CD4-positive, alpha-beta memory T cell (primary cell): ENCODE results near the gene PLG. TPM values are rescaled to one million over a fixed set of nuclear protein-coding genes. Genes with fewer than 3 reads are reported as not detected.
A peak's percentile ranks its signal among the peaks of the same experiment; 100 is the strongest.
"Not testable (repeated sequence)": the region's sequence is repeated elsewhere in the genome, so short reads cannot be mapped to it uniquely, and the experiment has no call there.

Experiments
- CTCF ChIA-PET: fragments of 350-600 bp; sonication (Branson Sonifier 250); formaldehyde crosslinking; loops from one replicate; lab custom pipeline; 2021; ENCODE audit warnings: inconsistent platforms; ENCODE audit not compliant: partially characterized antibody; lab: Charles Lee
- POLR2A ChIA-PET: fragments of 350-600 bp; sonication (Branson Sonifier 250); formaldehyde crosslinking; loops from one replicate; lab custom pipeline; 2021; ENCODE audit not compliant: partially characterized antibody; lab: Charles Lee
- DNase-seq, 5 donors: peaks; one replicate each; pipeline versions ENCODE4 v3.0.0 to v3.0.0-alpha.2; 2020 to 2022; ENCODE audit warnings: mixed read lengths in 1 of 5
- H3K27ac ChIP-seq: one replicate; pipeline ENCODE4 v1.7.0; 2013; ENCODE audit warnings: low read depth, low read length
- H3K27me3 ChIP-seq: 2 replicates; pipeline ENCODE4 v1.7.0; 2013; ENCODE audit warnings: mild to moderate bottlenecking, low read length, moderate library complexity; ENCODE audit not compliant: insufficient read depth
- H3K36me3 ChIP-seq: 2 replicates; pipeline ENCODE4 v1.7.0; 2013; ENCODE audit warnings: mild to moderate bottlenecking, low read length, moderate library complexity; ENCODE audit not compliant: insufficient read depth
- H3K4me1 ChIP-seq: 2 replicates; pipeline ENCODE4 v1.7.0; 2013; ENCODE audit warnings: mild to moderate bottlenecking, low read length, moderate library complexity; ENCODE audit not compliant: insufficient read depth
- H3K4me3 ChIP-seq, 2 donors: one replicate each; pipeline ENCODE4 v1.7.0; 2013; ENCODE audit warnings: low read length in 2 of 2, mild to moderate bottlenecking in 1 of 2
- H3K9me3 ChIP-seq, 2 donors: one replicate each; pipeline ENCODE4 v1.7.0; 2013; ENCODE audit warnings: low read length in 2 of 2, control low read depth in 1 of 2; ENCODE audit not compliant: control insufficient read depth in 1 of 2
- H3K27ac Mint-ChIP-seq, 7 donors: one replicate each; pipeline ENCODE4 v1.8.0; 2020 to 2021; ENCODE audit warnings: mixed read lengths in 7 of 7, mild to moderate bottlenecking in 6 of 7, inconsistent platforms in 3 of 7, moderate library complexity in 3 of 7
- H3K27me3 Mint-ChIP-seq, 2 donors: one replicate each; pipeline ENCODE4 v1.8.0; 2020 to 2021; ENCODE audit warnings: mixed read lengths in 2 of 2
- H3K36me3 Mint-ChIP-seq, 2 donors: one replicate each; pipeline ENCODE4 v1.8.0; 2020 to 2021; ENCODE audit warnings: mixed read lengths in 2 of 2, inconsistent platforms in 1 of 2, mild to moderate bottlenecking in 1 of 2
- H3K4me1 Mint-ChIP-seq, 4 donors: one replicate each; pipeline ENCODE4 v1.8.0; 2020 to 2021; ENCODE audit warnings: mixed read lengths in 4 of 4, mild to moderate bottlenecking in 1 of 4
- H3K4me3 Mint-ChIP-seq, 8 donors: one replicate each; pipeline ENCODE4 v1.8.0; 2020 to 2021; ENCODE audit warnings: mixed read lengths in 8 of 8, mild to moderate bottlenecking in 7 of 8, moderate library complexity in 6 of 8, inconsistent platforms in 3 of 8
- H3K9me3 Mint-ChIP-seq, 8 donors: one replicate each; pipeline ENCODE4 v1.8.0; 2020 to 2021; ENCODE audit warnings: mixed read lengths in 8 of 8, mild to moderate bottlenecking in 5 of 8, inconsistent platforms in 3 of 8, moderate library complexity in 1 of 8
- intact Hi-C: fragments of 100-400 bp; cut with micrococcal nuclease; formaldehyde crosslinking; loops from one replicate; pipeline ENCODE4 v1.15.1; 2023
- polyA plus RNA-seq, 2 donors: library from polyadenylated mRNA; unstranded; fragments of 300-500 nt; fragmentation: Illumina TruSeq; gene quantifications; one replicate each; pipeline ENCODE4 v1.2.3, GENCODE V29; 2021
- total RNA-seq, 2 experiments: library from RNA; stranded (reverse); gene quantifications; one replicate each; pipeline ENCODE4 v1.2.3, GENCODE V29; 2021

PLG gene
- total and polyA plus RNA-seq, 4 experiments from 2014 or later, result 0.69 to 0.73 TPM; not detected in 2

DNA sequence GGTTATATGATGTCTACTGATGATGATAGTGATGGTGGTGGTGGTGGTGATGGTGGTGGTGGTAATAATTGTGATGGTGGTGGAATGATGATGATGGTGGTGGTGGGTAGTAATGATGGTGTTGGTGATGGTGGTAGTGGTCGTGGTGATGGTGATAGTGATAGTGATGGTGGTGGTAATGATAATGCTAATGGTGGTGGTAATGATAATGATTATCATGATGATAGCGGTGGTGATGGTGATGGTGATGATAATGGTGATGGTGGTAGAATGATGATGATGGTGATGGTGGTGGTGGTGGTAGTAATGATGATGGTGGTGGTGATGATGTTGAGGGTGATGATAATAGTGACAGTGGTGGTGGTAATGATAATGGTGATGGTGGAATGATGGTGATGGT lies 33.5 kb upstream of the PLG start:
- CTCF ChIA-PET, result no interaction called here
- DNase-seq, result no peak
- Mint-ChIP-seq H3K27ac (no peak overlapping the region), H3K4me3 (no peak overlapping the region), H3K4me1 (peaks cover 0 to 3% (median 0%) of the 10 kb centered on the region in 4 donors), H3K9me3 (peaks cover 0 to 12% (median 4%) of the 10 kb centered on the region in 8 donors), H3K27me3 (peaks cover 4 to 7% of the 10 kb centered on the region in 2 donors), H3K36me3 (no peaks in the 10 kb centered on the region)
- Histone ChIP-seq H3K27me3 (no peaks in the 10 kb centered on the region), H3K27ac (no peak overlapping the region), H3K4me3 (no peak overlapping the region), H3K9me3 (no peaks in the 10 kb centered on the region), H3K36me3 (no peaks in the 10 kb centered on the region), H3K4me1 (no peaks in the 10 kb centered on the region)
- intact Hi-C loops, result no loop called here
- POLR2A ChIA-PET, result no interaction called here

DNA sequence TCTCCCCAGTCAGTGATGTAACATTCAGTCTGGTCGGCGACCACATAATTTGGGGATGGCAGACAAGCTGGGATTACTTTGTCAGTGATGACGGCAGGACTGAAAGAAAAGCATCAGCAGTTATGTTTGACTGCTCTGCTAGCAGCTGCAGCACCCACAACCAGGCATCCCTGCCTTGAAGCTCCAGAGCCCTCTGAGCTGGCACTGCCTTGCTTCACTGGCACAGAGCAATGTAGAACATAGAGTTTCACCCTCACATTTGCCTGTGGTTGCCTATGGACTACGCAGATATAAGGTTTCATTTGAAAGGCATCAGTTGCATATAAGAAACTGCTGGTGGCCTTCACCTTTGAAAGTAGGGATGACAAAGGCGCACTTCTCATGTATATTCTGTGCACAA lies 25.6 kb upstream of the PLG start:
- H3K27ac ChIP-seq, H3K27ac Mint-ChIP-seq, H3K36me3 ChIP-seq, H3K27me3 ChIP-seq, H3K4me3 Mint-ChIP-seq, H3K4me1 Mint-ChIP-seq, POLR2A ChIA-PET, H3K9me3 ChIP-seq, H3K4me3 ChIP-seq, H3K36me3 Mint-ChIP-seq, H3K27me3 Mint-ChIP-seq, intact Hi-C loops, CTCF ChIA-PET, DNase-seq, H3K4me1 ChIP-seq: not testable (repeated sequence)
- peaks cover 0 to 13% (median 5%) of the 10 kb centered on the region in 8 donors for H3K9me3 Mint-ChIP-seq

DNA sequence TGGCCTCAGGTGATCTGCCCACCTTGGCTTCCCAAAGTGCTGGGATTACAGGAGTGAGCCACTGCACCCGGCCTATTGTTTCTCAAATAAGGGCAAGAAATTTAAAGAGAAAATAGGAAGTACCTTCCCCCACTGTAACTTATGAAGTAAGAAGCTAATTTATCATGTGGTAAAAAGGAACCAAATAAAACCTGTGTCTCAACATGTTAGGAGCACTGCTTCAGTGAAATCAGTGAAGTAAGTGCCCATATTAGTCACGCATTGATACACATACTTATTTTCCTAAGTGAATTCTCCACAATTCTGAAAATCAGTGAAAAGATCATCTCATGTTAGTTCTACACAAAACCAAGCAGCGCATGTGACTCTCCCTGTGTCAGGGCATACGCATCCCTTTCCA lies 23.8 kb upstream of the PLG start:
- CTCF ChIA-PET, result interaction anchor here (1.0 kb wide), 1 partner anchor 19 kb away, joined by 3 read pairs; no protein-coding TSS in a partner anchor
- no peaks in the 10 kb centered on the region for H3K36me3 Mint-ChIP-seq
- no peak overlapping the region for H3K27ac ChIP-seq
- POLR2A ChIA-PET, result no interaction called here
- H3K4me3 Mint-ChIP-seq, result no peak overlapping the region
- no peaks in the 10 kb centered on the region for H3K27me3 ChIP-seq
- DNase-seq, result no peak
- H3K27me3 Mint-ChIP-seq, result peaks cover 7 to 9% of the 10 kb centered on the region in 2 donors
- no peak overlapping the region for H3K27ac Mint-ChIP-seq
- no peaks in the 10 kb centered on the region for H3K4me1 ChIP-seq
- H3K36me3 ChIP-seq, result no peaks in the 10 kb centered on the region
- H3K4me1 Mint-ChIP-seq, result no peaks in the 10 kb centered on the region
- no peak overlapping the region for H3K4me3 ChIP-seq
- H3K9me3 Mint-ChIP-seq, result peaks cover 0 to 3% (median under 1%) of the 10 kb centered on the region in 8 donors
- H3K9me3 ChIP-seq, result no peaks in the 10 kb centered on the region
- intact Hi-C loops, result no loop called here

DNA sequence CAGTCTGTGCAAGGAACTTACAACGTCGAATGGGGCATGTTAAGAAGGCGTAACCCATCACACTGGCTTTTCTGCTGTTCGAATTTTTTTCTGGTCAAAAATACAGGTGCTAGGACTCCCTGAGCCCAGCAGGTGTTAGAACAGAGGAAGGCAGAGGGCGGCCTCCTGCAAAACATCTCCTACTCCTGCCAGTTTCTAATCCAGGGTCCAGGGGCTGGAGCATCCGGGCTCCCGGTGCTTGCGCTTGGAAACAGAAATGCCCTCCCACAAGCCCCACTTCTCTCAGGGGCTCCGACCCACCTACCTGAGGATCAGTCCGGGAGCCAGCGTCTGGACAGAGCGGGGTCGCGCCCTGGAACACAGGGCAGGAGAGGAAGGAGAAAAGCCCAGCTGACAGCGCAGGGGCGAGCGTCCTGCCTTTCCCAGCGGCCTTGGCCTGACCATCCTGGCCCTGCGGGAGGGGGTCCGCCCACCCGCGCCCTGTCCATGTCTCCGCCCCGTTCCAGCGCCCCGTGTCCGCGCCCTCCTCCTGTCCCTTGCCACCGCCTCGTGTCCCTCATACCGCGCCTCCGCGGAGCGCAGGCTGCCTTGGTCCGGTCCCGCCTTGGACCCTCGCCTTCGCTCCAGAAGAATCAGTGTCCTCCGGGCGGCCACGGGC lies 23.2 kb upstream of the PLG start:
- Mint-ChIP-seq H3K4me1 (no peaks in the 10 kb centered on the region), H3K27me3 (peaks cover 6 to 7% of the 10 kb centered on the region in 2 donors), H3K4me3 (no peak overlapping the region), H3K27ac (no peak overlapping the region), H3K36me3 (no peaks in the 10 kb centered on the region), H3K9me3 (peaks cover 0 to 7% (median 0%) of the 10 kb centered on the region in 8 donors)
- intact Hi-C loops, result no loop called here
- no peak for DNase-seq
- H3K4me3 ChIP-seq, result no peak overlapping the region
- no peaks in the 10 kb centered on the region for H3K4me1 ChIP-seq
- H3K36me3 ChIP-seq, result no peaks in the 10 kb centered on the region
- no peaks in the 10 kb centered on the region for H3K27me3 ChIP-seq
- ChIA-PET CTCF (interaction anchor here (1.0 kb wide), 1 partner anchor 19 kb away, joined by 3 read pairs; no protein-coding TSS in a partner anchor), POLR2A (no interaction called here)
- H3K9me3 ChIP-seq, result no peaks in the 10 kb centered on the region
- no peak overlapping the region for H3K27ac ChIP-seq

DNA sequence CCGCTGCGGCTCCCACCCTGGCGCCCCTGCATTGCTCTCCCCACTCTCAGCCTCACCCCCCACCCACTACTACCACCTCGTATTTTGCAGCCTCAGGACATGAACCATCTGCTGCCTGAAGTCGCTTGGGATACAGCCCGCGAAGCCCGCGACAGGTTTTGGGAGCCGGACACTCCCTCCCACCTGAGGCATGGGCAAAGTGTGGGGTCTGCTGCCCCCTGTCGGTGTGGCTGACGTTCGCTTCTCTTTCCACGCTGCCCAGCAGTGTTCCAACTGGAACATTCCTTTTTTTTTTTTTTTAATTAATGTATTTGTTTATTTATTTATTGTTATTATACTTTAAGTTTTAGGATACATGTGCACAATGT lies 22.7 kb upstream of the PLG start:
- no peak overlapping the region for H3K27ac ChIP-seq
- H3K4me3 ChIP-seq, result no peak overlapping the region
- no peak for DNase-seq
- no peaks in the 10 kb centered on the region for H3K36me3 ChIP-seq
- H3K36me3 Mint-ChIP-seq, result no peaks in the 10 kb centered on the region
- intact Hi-C loops, result no loop called here
- ChIA-PET POLR2A (no interaction called here), CTCF (no interaction called here)
- no peak overlapping the region for H3K4me3 Mint-ChIP-seq
- H3K9me3 ChIP-seq, result no peaks in the 10 kb centered on the region
- H3K9me3 Mint-ChIP-seq, result peaks cover 0 to 7% (median 0%) of the 10 kb centered on the region in 8 donors
- no peaks in the 10 kb centered on the region for H3K4me1 Mint-ChIP-seq
- H3K4me1 ChIP-seq, result no peaks in the 10 kb centered on the region
- no peaks in the 10 kb centered on the region for H3K27me3 ChIP-seq
- H3K27ac Mint-ChIP-seq, result no peak overlapping the region
- H3K27me3 Mint-ChIP-seq, result peaks cover 5 to 7% of the 10 kb centered on the region in 2 donors

DNA sequence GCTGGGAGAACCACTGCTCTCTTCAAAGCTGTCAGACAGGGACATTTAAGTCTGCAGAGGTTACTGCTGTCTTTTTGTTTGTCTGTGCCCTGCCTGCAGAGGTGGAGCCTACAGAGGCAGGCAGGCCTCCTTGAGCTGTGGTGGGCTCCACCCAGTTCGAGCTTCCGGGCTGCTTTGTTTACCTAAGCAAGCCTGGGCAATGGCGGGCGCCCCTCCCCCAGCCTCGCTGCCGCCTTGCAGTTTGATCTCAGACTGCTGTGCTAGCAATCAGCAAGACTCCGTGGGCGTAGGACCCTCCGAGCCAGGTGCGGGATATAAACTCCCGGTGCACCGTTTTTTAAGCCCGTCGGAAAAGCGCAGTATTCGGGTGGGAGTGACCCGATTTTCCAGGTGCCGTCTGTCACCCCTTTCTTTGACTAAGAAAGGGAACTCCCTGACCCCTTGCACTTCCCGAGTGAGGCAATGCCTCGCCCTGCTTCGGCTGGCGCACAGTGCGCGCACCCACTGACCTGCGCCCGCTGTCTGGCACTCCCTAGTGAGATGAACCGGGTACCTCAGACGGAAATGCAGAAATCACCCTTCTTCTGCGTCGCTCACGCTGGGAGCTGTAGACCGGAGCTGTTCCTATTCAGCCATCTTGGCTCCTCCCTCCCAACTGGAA lies 16.8 kb upstream of the PLG start:
- CTCF ChIA-PET, H3K4me3 Mint-ChIP-seq, H3K27me3 Mint-ChIP-seq, H3K36me3 ChIP-seq, H3K27ac ChIP-seq, DNase-seq, H3K9me3 Mint-ChIP-seq, H3K4me1 ChIP-seq, H3K4me1 Mint-ChIP-seq, H3K27me3 ChIP-seq, intact Hi-C loops, POLR2A ChIA-PET, H3K4me3 ChIP-seq, H3K36me3 Mint-ChIP-seq, H3K9me3 ChIP-seq: not testable (repeated sequence)
- H3K27ac Mint-ChIP-seq, result peak overlapping the region in 1 of 7 donors; percentile 29

DNA sequence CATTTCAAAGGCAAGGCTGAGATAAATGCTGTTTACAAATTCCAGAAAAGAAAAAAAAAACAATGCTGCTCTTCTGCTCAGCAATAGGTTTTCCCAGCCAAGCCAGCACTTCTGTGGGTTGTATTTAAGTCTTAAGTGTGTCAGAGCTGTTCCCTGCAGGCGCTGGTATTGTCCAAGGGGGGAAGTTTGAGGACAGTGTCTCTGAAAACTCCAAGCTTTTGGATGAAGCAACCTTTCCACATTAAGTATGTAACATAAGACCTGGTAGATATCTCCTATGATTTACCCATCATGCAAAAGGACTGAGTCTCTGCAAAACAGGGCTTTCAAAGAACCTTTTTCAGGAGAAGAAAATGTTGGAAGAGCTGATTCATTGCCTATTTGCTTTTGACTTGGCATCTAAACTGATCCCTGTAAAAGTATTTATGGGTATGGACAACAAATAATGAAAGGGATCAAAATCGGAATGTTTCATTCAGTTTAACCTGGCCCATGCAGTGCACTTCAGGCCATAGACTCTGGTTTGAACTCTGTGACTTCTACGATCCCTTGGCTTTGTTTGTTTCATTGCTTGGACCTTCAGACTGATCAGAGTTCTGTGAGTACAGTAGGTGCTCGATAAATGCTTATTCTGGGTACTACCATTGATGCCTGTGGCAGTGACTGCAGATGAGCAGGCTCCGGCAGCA lies 16.1 kb upstream of the PLG start:
- DNase-seq, result no peak
- H3K9me3 Mint-ChIP-seq, result peaks cover 0 to 4% (median 0%) of the 10 kb centered on the region in 8 donors
- Histone ChIP-seq H3K4me3 (no peak overlapping the region), H3K9me3 (no peaks in the 10 kb centered on the region), H3K36me3 (no peaks in the 10 kb centered on the region), H3K4me1 (no peaks in the 10 kb centered on the region), H3K27ac (no peak overlapping the region), H3K27me3 (no peaks in the 10 kb centered on the region)
- H3K27ac Mint-ChIP-seq, result peak overlapping the region in 1 of 7 donors; percentile 29
- H3K27me3 Mint-ChIP-seq, result peaks cover 0 to 9% of the 10 kb centered on the region in 2 donors
- POLR2A ChIA-PET, result no interaction called here
- no peak overlapping the region for H3K4me3 Mint-ChIP-seq
- intact Hi-C loops, result no loop called here
- no peaks in the 10 kb centered on the region for H3K4me1 Mint-ChIP-seq
- CTCF ChIA-PET, result no interaction called here
- H3K36me3 Mint-ChIP-seq, result no peaks in the 10 kb centered on the region
